ENCODE data around the gene ADNP. TPM values are rescaled to one million over a fixed set of nuclear protein-coding genes. Genes with fewer than 3 reads are reported as not detected.

Gene ADNP
- total RNA-seq, 1 donor from 2014 or later = 132 TPM

DNA sequence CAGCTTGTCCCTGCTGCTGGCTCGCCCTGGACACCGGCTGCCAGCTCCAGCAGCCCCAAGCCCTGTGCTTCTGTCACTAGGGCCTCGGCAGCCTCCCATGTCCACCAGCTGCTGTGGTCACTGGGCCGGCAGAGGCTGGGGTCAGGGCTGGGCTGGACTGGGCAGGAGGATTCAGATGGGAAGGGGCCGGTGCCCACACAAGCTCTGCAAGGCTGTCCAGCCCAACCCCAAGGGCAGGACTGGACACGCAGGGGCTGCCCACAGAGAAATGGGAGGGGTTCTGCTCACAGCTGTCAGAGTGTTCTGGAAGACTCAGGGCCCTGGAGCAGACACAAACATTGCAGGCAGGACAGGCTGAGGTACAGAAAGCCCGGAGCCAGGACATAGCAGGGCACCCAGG, 65.6 kb downstream of the ADNP start:
- Mint-ChIP-seq H3K9me3 (no peaks in the 10 kb centered on the region), H3K4me1 (peaks cover 16% of the 10 kb centered on the region), H3K27ac (ENCODE audit: unreplicated experiment) (peak overlapping the region; percentile 35), H3K27me3 (ENCODE audit: low read depth) (no peaks in the 10 kb centered on the region), H3K4me3 (no peak overlapping the region), H3K36me3 (ENCODE audit: low read depth) (no peaks in the 10 kb centered on the region)
- TF ChIP-seq, protein P1, sequence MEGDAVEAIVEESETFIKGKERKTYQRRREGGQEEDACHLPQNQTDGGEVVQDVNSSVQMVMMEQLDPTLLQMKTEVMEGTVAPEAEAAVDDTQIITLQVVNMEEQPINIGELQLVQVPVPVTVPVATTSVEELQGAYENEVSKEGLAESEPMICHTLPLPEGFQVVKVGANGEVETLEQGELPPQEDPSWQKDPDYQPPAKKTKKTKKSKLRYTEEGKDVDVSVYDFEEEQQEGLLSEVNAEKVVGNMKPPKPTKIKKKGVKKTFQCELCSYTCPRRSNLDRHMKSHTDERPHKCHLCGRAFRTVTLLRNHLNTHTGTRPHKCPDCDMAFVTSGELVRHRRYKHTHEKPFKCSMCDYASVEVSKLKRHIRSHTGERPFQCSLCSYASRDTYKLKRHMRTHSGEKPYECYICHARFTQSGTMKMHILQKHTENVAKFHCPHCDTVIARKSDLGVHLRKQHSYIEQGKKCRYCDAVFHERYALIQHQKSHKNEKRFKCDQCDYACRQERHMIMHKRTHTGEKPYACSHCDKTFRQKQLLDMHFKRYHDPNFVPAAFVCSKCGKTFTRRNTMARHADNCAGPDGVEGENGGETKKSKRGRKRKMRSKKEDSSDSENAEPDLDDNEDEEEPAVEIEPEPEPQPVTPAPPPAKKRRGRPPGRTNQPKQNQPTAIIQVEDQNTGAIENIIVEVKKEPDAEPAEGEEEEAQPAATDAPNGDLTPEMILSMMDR (conservative IDR thresholded peaks at IDR 0.05) = no peak
- no peak for DNase-seq (ENCODE audit: low read depth, low spot score)

- Mint-ChIP-seq H3K9me3 (no peaks in the 10 kb centered on the region), H3K27me3 (ENCODE audit: low read depth) (no peaks in the 10 kb centered on the region), H3K4me1 (peaks cover 11% of the 10 kb centered on the region), H3K27ac (ENCODE audit: unreplicated experiment) (peak overlapping the region; percentile 35), H3K36me3 (ENCODE audit: low read depth) (no peaks in the 10 kb centered on the region), H3K4me3 (no peak overlapping the region)
- no peak for DNase-seq (ENCODE audit: low read depth, low spot score)
- TF ChIP-seq, protein P1 (conservative IDR thresholded peaks at IDR 0.05) = no peak
These were observed 66.1 kb downstream of the ADNP start for GRCh38 chr20:50865114-50865513.

GRCh38 chr20:50862546-50862945, 68.7 kb downstream of the ADNP start:
- Mint-ChIP-seq H3K27me3 (ENCODE audit: low read depth) (no peaks in the 10 kb centered on the region), H3K27ac (ENCODE audit: unreplicated experiment) (no peak overlapping the region), H3K36me3 (ENCODE audit: low read depth) (no peaks in the 10 kb centered on the region), H3K4me3 (no peak overlapping the region), H3K9me3 (no peaks in the 10 kb centered on the region), H3K4me1 (peaks cover 5% of the 10 kb centered on the region)
- TF ChIP-seq, protein P1 (conservative IDR thresholded peaks at IDR 0.05) = no peak
- no peak for DNase-seq (ENCODE audit: low read depth, low spot score)

GRCh38 chr20:50861012-50861411, 70.2 kb downstream of the ADNP start:
- H3K4me3 Mint-ChIP-seq = no peak overlapping the region
- H3K27me3 Mint-ChIP-seq (ENCODE audit: low read depth) = no peaks in the 10 kb centered on the region
- no peaks in the 10 kb centered on the region for H3K9me3 Mint-ChIP-seq
- TF ChIP-seq, protein P1 (conservative IDR thresholded peaks at IDR 0.05) = no peak
- DNase-seq (ENCODE audit: low read depth, low spot score) = no peak
- H3K27ac Mint-ChIP-seq (ENCODE audit: unreplicated experiment) = no peak overlapping the region
- no peaks in the 10 kb centered on the region for H3K36me3 Mint-ChIP-seq (ENCODE audit: low read depth)
- no peaks in the 10 kb centered on the region for H3K4me1 Mint-ChIP-seq

DNA sequence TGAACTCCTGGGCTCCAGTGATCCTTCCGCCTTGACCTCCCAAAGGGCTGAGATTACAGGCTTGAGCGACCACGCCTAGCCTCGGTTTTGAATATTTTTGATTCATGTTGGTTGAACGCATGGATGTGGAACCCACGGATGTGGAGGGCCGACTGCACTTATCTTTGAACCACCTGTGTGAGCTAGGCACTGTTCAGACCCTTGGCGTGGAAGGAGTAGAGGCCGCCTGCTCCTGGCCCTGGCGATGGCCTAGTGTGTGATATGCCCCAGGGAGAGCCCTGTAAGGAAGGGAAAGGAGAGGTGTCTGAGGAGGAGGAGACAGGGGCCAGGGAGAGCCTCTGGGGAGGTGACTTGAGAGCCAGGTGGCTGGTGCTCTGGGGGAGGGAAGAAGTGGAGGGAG, 72.1 kb downstream of the ADNP start:
- Mint-ChIP-seq H3K27ac (ENCODE audit: unreplicated experiment) (no peak overlapping the region), H3K4me3 (no peak overlapping the region), H3K36me3 (ENCODE audit: low read depth) (no peaks in the 10 kb centered on the region), H3K27me3 (ENCODE audit: low read depth) (no peaks in the 10 kb centered on the region), H3K9me3 (no peaks in the 10 kb centered on the region), H3K4me1 (no peaks in the 10 kb centered on the region)
- TF ChIP-seq, protein P1 (conservative IDR thresholded peaks at IDR 0.05) = no peak
- DNase-seq (ENCODE audit: low read depth, low spot score) = no peak

- Mint-ChIP-seq H3K9me3 (no peaks in the 10 kb centered on the region), H3K36me3 (ENCODE audit: low read depth) (no peaks in the 10 kb centered on the region), H3K4me1 (no peaks in the 10 kb centered on the region), H3K27me3 (ENCODE audit: low read depth) (no peaks in the 10 kb centered on the region), H3K4me3 (no peak overlapping the region), H3K27ac (ENCODE audit: unreplicated experiment) (no peak overlapping the region)
- TF ChIP-seq, protein P1 (conservative IDR thresholded peaks at IDR 0.05) = no peak
- DNase-seq (ENCODE audit: low read depth, low spot score) = no peak
These were observed 72.7 kb downstream of the ADNP start for GRCh38 chr20:50858525-50858924.
